NOMO-1 treated with DMSO at 0.1 percent for 48 hours (cell line): Measurements from ENCODE around the gene NHERF1.

ENCODE experiments used
- DNase-seq: peaks from one replicate; lab custom pipeline; 2025; ENCODE audit not compliant: unreplicated experiment; lab: John Stamatoyannopoulos, UW

NHERF1 gene

GRCh38 chr17:74748279-74748528 is 224 bp upstream of the NHERF1 start:
- DNase-seq, result no peak

GRCh38 chr17:74749279-74750038 is 1.0 kb downstream of the NHERF1 start:
- no peak for DNase-seq

GRCh38 chr17:74750039-74750326 is 1.6 kb downstream of the NHERF1 start:
- DNase-seq, result no peak

- DNase-seq, result no peak
Observed at GRCh38 chr17:74750327-74751069, 2.1 kb downstream of the NHERF1 start.

- DNase-seq, result no peak
Observed at GRCh38 chr17:74752415-74752814, 4.0 kb downstream of the NHERF1 start.

GRCh38 chr17:74752822-74753401 is 4.5 kb downstream of the NHERF1 start:
- no peak for DNase-seq

- DNase-seq, result no peak
Observed at GRCh38 chr17:74754832-74755231, 6.4 kb downstream of the NHERF1 start.

GRCh38 chr17:74755533-74755932 is 7.1 kb downstream of the NHERF1 start:
- DNase-seq, result no peak

- DNase-seq, result no peak
Observed at GRCh38 chr17:74756891-74757290, 8.5 kb downstream of the NHERF1 start.

- DNase-seq, result no peak
Observed at GRCh38 chr17:74757502-74757901, 9.1 kb downstream of the NHERF1 start.

- DNase-seq, result no peak
Observed at GRCh38 chr17:74757931-74758847, 9.8 kb downstream of the NHERF1 start.

- DNase-seq, result no peak
Observed at GRCh38 chr17:74758848-74759168, 10.4 kb downstream of the NHERF1 start.

- DNase-seq, result peak; percentile 78
Observed at GRCh38 chr17:74759243-74759801, 10.9 kb downstream of the NHERF1 start.

- DNase-seq, result no peak
Observed at GRCh38 chr17:74759941-74760340, 11.5 kb downstream of the NHERF1 start.

- no peak for DNase-seq
Observed at GRCh38 chr17:74760404-74761105, 12.1 kb downstream of the NHERF1 start.

- no peak for DNase-seq
Observed at GRCh38 chr17:74761419-74761818, 13.0 kb downstream of the NHERF1 start.

GRCh38 chr17:74761931-74762330 is 13.5 kb downstream of the NHERF1 start:
- DNase-seq, result no peak

- DNase-seq, result no peak
Observed at GRCh38 chr17:74763565-74764387, 15.3 kb downstream of the NHERF1 start.

GRCh38 chr17:74764751-74765286 is 16.4 kb downstream of the NHERF1 start:
- DNase-seq, result no peak

GRCh38 chr17:74766413-74766812 is 18.0 kb downstream of the NHERF1 start:
- DNase-seq, result no peak
